MM.1S (cell line): ENCODE results near the gene ARL6IP5.

Experiments used
- CTCF ChIP-seq: fragments of 300-600 bp; sonication (generic); IDR thresholded peaks from 2 replicates; pipeline ENCODE4 v1.5.1; 2016; ENCODE audit warnings: antibody characterized with exemption, low read length, mixed read lengths
- EZH2 ChIP-seq: fragments of 300-600 bp; sonication (generic); optimal IDR thresholded peaks from 2 replicates; pipeline ENCODE3; 2017; ENCODE audit warnings: low read depth, mild to moderate bottlenecking, antibody characterized with exemption, low read length, mixed read lengths
- EZH2phosphoT487 ChIP-seq: fragments of 300-600 bp; sonication (generic); IDR thresholded peaks from 2 replicates; pipeline ENCODE4 v1.6.1; 2018; ENCODE audit warnings: antibody characterized with exemption, low read length

GRCh38 chr3:69102384-69102783, 17.6 kb downstream of the ARL6IP5 start:
- TF ChIP-seq EZH2 = no peak
- no peak for TF ChIP-seq CTCF
- no peak for TF ChIP-seq EZH2phosphoT487
